Measurements from ENCODE around the gene SEMA6A.

SEMA6A gene

DNA sequence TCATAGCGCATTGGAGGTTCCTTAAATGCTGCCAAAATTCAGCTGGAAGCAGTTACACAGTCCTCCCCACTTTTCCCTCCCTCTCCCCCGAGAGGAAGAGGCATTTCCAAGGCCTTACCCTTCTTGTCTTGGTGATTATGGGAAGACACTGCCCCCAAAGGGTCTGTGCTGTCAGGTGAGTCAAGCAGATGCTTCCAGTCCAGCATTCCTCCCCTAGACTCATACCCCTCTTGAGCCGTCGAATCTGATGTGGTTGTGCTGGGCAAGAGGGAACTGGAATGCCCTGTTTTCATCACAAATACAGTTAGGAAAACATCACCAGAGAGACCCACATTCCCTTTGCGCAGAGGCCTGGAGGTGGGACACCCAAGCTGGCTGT lies 107.2 kb downstream of the SEMA6A start:
- TF ChIP-seq, protein P1, sequence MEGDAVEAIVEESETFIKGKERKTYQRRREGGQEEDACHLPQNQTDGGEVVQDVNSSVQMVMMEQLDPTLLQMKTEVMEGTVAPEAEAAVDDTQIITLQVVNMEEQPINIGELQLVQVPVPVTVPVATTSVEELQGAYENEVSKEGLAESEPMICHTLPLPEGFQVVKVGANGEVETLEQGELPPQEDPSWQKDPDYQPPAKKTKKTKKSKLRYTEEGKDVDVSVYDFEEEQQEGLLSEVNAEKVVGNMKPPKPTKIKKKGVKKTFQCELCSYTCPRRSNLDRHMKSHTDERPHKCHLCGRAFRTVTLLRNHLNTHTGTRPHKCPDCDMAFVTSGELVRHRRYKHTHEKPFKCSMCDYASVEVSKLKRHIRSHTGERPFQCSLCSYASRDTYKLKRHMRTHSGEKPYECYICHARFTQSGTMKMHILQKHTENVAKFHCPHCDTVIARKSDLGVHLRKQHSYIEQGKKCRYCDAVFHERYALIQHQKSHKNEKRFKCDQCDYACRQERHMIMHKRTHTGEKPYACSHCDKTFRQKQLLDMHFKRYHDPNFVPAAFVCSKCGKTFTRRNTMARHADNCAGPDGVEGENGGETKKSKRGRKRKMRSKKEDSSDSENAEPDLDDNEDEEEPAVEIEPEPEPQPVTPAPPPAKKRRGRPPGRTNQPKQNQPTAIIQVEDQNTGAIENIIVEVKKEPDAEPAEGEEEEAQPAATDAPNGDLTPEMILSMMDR (IDR thresholded peaks at IDR 0.05; ENCODE audit: extremely low read depth, insufficient read depth, missing control alignments), result no peak
- in situ Hi-C loops (cut with MboI; ENCODE audit: low pct_unique_long_range_greater_than_20kb, low sequenced_read_pairs, unreplicated experiment), result no loop called here
- DNase-seq (ENCODE audit: low spot score), result no peak

GRCh38 chr5:116466727-116467464 lies 107.7 kb downstream of the SEMA6A start:
- no peak for DNase-seq (ENCODE audit: low spot score)
- in situ Hi-C loops (cut with MboI; ENCODE audit: low pct_unique_long_range_greater_than_20kb, low sequenced_read_pairs, unreplicated experiment), result no loop called here
- TF ChIP-seq, protein P1 (IDR thresholded peaks at IDR 0.05; ENCODE audit: extremely low read depth, insufficient read depth, missing control alignments), result no peak

GRCh38 chr5:116465411-116465810 lies 109.2 kb downstream of the SEMA6A start:
- DNase-seq (ENCODE audit: low spot score), result no peak
- TF ChIP-seq, protein P1 (IDR thresholded peaks at IDR 0.05; ENCODE audit: extremely low read depth, insufficient read depth, missing control alignments), result no peak
- in situ Hi-C loops (cut with MboI; ENCODE audit: low pct_unique_long_range_greater_than_20kb, low sequenced_read_pairs, unreplicated experiment), result no loop called here

DNA sequence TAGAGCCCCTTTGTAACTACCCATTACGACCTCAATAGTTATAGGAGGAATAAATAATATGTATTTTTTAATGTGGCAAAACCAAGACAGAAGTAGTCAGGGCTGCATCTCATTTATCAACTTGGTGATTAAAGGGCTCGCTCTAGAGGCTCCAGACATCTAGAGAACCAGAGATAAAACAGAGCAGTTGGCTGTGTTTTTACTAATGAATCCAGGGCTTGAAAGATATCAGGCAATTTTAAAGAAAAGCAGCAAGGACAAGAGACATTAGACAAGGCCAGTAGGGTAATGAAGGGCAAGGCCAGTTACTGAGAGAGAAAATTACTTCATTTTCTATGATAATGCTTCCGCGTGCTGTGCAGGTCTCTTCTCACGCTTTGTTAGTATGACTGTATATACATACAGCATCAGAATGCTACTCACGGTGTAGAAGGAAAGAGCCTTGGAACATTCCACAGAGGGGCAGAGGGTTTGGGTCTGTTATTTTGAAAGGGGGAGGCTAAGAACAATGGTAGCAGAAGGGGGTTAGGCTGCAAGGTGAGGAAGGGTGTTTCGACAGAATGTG lies 110.4 kb downstream of the SEMA6A start:
- in situ Hi-C loops (cut with MboI; ENCODE audit: low pct_unique_long_range_greater_than_20kb, low sequenced_read_pairs, unreplicated experiment), result no loop called here
- TF ChIP-seq, protein P1 (IDR thresholded peaks at IDR 0.05; ENCODE audit: extremely low read depth, insufficient read depth, missing control alignments), result no peak
- DNase-seq (ENCODE audit: low spot score), result no peak

DNA sequence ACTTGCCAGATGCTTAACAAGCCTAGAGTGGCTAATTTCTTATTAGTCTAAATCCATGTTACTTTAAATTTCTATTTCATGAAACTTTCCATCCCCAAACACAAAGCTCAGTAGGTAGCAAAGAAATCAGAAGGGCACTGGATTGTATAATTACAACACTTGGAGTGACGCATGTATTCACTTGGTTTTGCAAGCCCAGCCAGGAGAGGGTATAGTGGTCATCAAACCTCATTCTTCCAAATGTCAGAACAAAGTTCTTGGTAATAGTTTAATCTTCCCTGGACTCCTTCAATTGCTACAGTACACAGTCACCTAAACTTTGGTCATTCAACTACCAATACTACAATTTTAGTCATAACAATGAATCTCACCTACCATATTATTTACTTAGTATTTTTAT lies 112.1 kb downstream of the SEMA6A start:
- in situ Hi-C loops (cut with MboI; ENCODE audit: low pct_unique_long_range_greater_than_20kb, low sequenced_read_pairs, unreplicated experiment), result no loop called here
- no peak for DNase-seq (ENCODE audit: low spot score)
- TF ChIP-seq, protein P1 (IDR thresholded peaks at IDR 0.05; ENCODE audit: extremely low read depth, insufficient read depth, missing control alignments), result no peak

DNA sequence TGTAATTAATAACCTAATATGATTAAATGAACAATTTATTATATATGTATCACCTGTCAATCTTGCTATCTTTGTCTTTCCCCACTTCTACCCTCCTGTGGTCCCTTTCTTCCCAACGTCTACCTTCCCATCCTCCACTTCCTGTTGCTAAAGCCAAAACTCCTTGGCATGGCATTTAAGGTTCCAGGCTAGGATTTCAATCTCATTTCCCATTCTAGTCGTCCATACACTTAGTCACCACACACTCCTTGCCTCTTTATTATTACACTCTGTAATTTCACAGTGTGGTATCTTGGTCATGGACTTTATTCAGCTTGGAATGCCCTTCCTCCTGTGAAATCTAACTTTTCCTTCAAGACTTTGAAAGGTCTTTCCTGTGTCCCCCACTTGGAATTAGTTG lies 115.3 kb downstream of the SEMA6A start:
- no peak for DNase-seq (ENCODE audit: low spot score)
- in situ Hi-C loops (cut with MboI; ENCODE audit: low pct_unique_long_range_greater_than_20kb, low sequenced_read_pairs, unreplicated experiment), result no loop called here
- TF ChIP-seq, protein P1 (IDR thresholded peaks at IDR 0.05; ENCODE audit: extremely low read depth, insufficient read depth, missing control alignments), result no peak

Data from GM13977 (cell line).